Testis (tissue), 3 donors: ENCODE measurements around the gene ATF7. TPM values are rescaled to one million over a fixed set of nuclear protein-coding genes. Genes with fewer than 3 reads are reported as not detected.

ENCODE experiments used
- DNase-seq: peaks from one replicate; pipeline ENCODE4 v3.0.0-alpha.2; 2019
- H3K27ac ChIP-seq, 2 donors: fragments of 200-600 bp; sonication (generic); one replicate each; pipeline ENCODE4 v1.5.1; 2019
- H3K27me3 ChIP-seq: fragments of 200-600 bp; sonication (generic); one replicate; pipeline ENCODE4 v1.5.1; 2019
- H3K36me3 ChIP-seq: fragments of 200-600 bp; sonication (generic); one replicate; pipeline ENCODE4 v1.5.1; 2017; ENCODE audit warnings: low read depth; ENCODE audit errors: missing control alignments
- H3K4me1 ChIP-seq: fragments of 200-600 bp; sonication (generic); one replicate; pipeline ENCODE4 v1.5.1; 2019
- H3K4me3 ChIP-seq, 2 donors: fragments of 200-600 bp; sonication (generic); one replicate each; pipeline ENCODE4 v1.5.1; 2017 to 2019
- H3K9me3 ChIP-seq: fragments of 200-600 bp; sonication (generic); one replicate; pipeline ENCODE4 v1.5.1; 2017
- CTCF ChIP-seq, 3 experiments: fragments of 450-650 bp in 2 of 3; fragments of 200-600 bp in 1 of 3; sonication (generic) in 1 of 3; IDR thresholded peaks; one replicate each; pipeline ENCODE4 v1.5.1; 2016 to 2019; ENCODE audit warnings: antibody characterized with exemption in 3 of 3, mild to moderate bottlenecking in 2 of 3, moderate library complexity in 1 of 3
- POLR2A ChIP-seq: fragments of 450-650 bp; IDR thresholded peaks from one replicate; pipeline ENCODE4 v1.6.1; 2017; ENCODE audit warnings: antibody characterized with exemption, mild to moderate bottlenecking, moderate library complexity
- WGBS, 2 donors: methylation state at CpG; one replicate each; pipeline ENCODE4 v1.1.5; 2018; 5-methylcytosine and 5-hydroxymethylcytosine counted together
- intact Hi-C: fragments of 100-400 bp; cut with DNase I; formaldehyde crosslinking; loops from one replicate; pipeline ENCODE4 v1.15.1; 2023; ENCODE audit warnings: low total_unique reads
- polyA plus RNA-seq: library from polyadenylated mRNA; stranded (reverse); fragments of 350-450 nt; fragmentation: Illumina TruSeq; extraction: RNeasy Lipid Tissue Mini Kit (QIAGEN cat#74804); gene quantifications from one replicate; pipeline ENCODE4 v1.2.3, GENCODE V29; 2014; ENCODE audit warnings: low read depth, low replicate concordance; ENCODE audit not compliant: insufficient read depth
- total RNA-seq, 2 donors: library from RNA; depleted of rRNA; stranded (reverse); fragments of >200 nt; gene quantifications; one replicate each; pipeline ENCODE4 v1.2.3, GENCODE V29; 2016

The ATF7 gene
- total and polyA plus RNA-seq, 3 donors from 2014 or later, result 31.6 to 59.8 (median 55.1) TPM

GRCh38 chr12:53590652-53591051 lies 35.5 kb downstream of the ATF7 start:
- no peaks in the 10 kb centered on the region for H3K9me3 ChIP-seq
- no peak overlapping the region for H3K4me3 ChIP-seq
- no peaks in the 10 kb centered on the region for H3K36me3 ChIP-seq
- intact Hi-C loops, result no loop called here
- TF ChIP-seq POLR2A (no peak), CTCF (IDR thresholded peaks at IDR 0.05) (no peak)
- DNase-seq, result no peak
- H3K27ac ChIP-seq, result peak overlapping the region; percentile 65 to 83
- no peaks in the 10 kb centered on the region for H3K27me3 ChIP-seq
- WGBS, 2 donors, result 59 to 71% methylated on average over 3 of the region's 3 CpGs
- peaks cover 53% of the 10 kb centered on the region for H3K4me1 ChIP-seq

- no peak for DNase-seq
- intact Hi-C loops, result no loop called here
- Histone ChIP-seq H3K36me3 (no peaks in the 10 kb centered on the region), H3K4me1 (peaks cover 48% of the 10 kb centered on the region), H3K4me3 (no peak overlapping the region), H3K27ac (peak overlapping the region; percentile 65 to 83), H3K9me3 (no peaks in the 10 kb centered on the region), H3K27me3 (no peaks in the 10 kb centered on the region)
- no peak for TF ChIP-seq CTCF (IDR thresholded peaks at IDR 0.05)
- TF ChIP-seq POLR2A, result no peak
- WGBS, 2 donors, result 83 to 89% methylated on average over 4 of the region's 4 CpGs
Measured at GRCh38 chr12:53589915-53590314, 36.3 kb downstream of the ATF7 start.

GRCh38 chr12:53589423-53589822 lies 36.8 kb downstream of the ATF7 start:
- Histone ChIP-seq H3K4me1 (peaks cover 49% of the 10 kb centered on the region), H3K9me3 (no peaks in the 10 kb centered on the region), H3K4me3 (no peak overlapping the region), H3K27me3 (no peaks in the 10 kb centered on the region), H3K36me3 (no peaks in the 10 kb centered on the region), H3K27ac (peak overlapping the region; percentile 4 to 50)
- DNase-seq, result no peak
- WGBS, 2 donors, result 57 to 74% methylated on average over 3 of the region's 3 CpGs
- intact Hi-C loops, result no loop called here
- TF ChIP-seq CTCF (IDR thresholded peaks at IDR 0.05), result no peak

GRCh38 chr12:53588123-53588522 lies 38.1 kb downstream of the ATF7 start:
- intact Hi-C loops, result no loop called here
- H3K36me3 ChIP-seq, result no peaks in the 10 kb centered on the region
- no peak overlapping the region for H3K27ac ChIP-seq
- 95 to 97% methylated on average over 3 of the region's 3 CpGs for WGBS, 2 donors
- H3K4me1 ChIP-seq, result peaks cover 37% of the 10 kb centered on the region
- no peaks in the 10 kb centered on the region for H3K27me3 ChIP-seq
- TF ChIP-seq POLR2A, result no peak
- TF ChIP-seq CTCF (IDR thresholded peaks at IDR 0.05), result no peak
- no peak for DNase-seq
- no peaks in the 10 kb centered on the region for H3K9me3 ChIP-seq
- H3K4me3 ChIP-seq, result no peak overlapping the region

GRCh38 chr12:53586745-53587144 lies 39.4 kb downstream of the ATF7 start:
- no peaks in the 10 kb centered on the region for H3K36me3 ChIP-seq
- WGBS, 2 donors, result 81 to 91% methylated on average over 8 of the region's 8 CpGs
- no peak overlapping the region for H3K27ac ChIP-seq
- no peak overlapping the region for H3K4me3 ChIP-seq
- TF ChIP-seq POLR2A (no peak), CTCF (IDR thresholded peaks at IDR 0.05) (no peak)
- no peaks in the 10 kb centered on the region for H3K27me3 ChIP-seq
- DNase-seq, result no peak
- intact Hi-C loops, result no loop called here
- no peaks in the 10 kb centered on the region for H3K9me3 ChIP-seq
- peaks cover 24% of the 10 kb centered on the region for H3K4me1 ChIP-seq
